ENCODE measurements around the gene SPA17. TPM values are rescaled to one million over a fixed set of nuclear protein-coding genes. Genes with fewer than 3 reads are reported as not detected.

The SPA17 gene
- total RNA-seq = 4.9 and 6.3 TPM in 2 replicates

DNA sequence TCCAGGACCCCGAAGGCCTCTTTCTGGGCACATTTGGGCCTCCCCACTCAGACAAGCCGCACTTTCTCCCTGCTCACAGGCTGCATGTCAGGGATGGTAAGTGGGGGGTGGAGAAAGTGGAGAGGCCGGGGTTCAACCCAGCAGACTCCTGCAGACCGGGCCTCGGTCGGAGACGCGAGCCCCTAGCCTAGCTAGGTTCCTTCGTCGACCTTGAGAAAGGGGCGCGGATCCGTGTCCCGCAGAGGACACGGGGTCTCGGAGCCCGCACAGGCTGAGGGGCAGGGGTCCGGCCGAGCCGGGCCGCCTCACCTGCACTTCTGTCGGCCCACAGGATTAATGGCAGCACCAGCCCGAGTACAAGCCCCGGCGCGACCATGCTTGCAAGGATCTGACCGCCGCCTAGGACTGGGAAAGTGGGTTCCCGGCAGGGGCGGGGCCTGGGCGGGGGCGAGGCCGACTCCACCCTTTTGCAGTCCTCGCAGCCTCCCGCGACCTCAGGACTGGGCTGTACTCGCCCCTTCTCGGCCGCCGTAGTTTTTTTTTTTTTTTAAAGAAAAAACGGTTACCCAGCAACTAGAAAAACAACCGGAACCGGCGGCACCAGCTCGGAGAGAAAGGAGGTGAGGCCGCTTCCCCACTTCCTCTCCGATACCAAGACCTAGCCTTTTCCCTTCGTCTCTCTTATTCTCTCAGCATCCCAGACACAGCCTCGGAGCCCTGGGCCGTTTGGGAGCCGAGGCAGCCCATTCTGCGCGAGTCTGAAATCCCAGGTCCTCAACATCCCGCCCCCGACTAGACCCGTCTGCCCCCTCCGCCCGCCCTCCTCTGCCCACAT, at the start of gene SPA17, which contains the start of gene SIAE:
SPA17 (plus strand) TSS at position 572 of the 835 bp plus-strand sequence. CDS start 1,361 bp downstream, outside the sequence.
SIAE (minus strand) TSS at position 407 of the 835 bp plus-strand sequence; CDS start at position 376, 31 bp downstream.

DNA sequence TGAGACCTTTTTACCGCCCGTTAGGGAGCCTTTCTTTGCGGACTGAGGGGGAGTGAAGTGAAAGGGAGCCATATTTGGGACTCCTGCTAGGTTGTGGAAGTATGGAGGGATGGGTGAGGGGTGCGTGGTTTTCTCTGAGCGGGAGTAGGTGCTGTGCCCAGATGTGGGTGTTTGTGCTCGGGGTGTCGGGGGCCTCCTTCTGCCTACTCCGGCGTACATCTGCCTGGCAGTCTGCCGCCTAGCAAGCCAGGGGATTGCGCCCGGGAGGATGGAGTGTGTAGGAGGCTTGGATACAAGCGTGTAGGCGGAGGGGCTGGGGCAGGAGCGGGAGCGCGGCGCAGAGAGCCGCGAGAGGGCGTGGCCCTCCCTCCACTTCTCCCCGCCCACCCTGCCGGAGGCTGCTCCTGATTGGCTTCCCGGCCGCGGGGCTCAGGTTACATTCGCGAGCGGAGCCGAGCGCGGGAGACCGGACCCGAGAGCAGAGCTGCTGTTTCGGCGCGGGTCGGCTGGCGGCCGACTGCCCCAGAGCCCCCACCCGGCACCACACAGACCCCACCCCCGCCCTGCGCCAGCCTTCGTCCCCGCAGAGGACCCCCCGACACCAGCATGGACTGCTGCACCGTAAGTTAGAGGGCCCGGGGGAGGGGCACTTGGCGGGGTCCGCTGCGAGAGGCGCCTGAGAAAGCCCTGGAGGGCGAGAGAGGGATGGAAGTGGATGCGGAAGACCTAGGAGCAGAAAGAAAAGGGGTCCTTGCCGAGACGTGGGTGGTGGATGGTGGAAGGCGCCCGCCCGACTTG, 66.0 kb downstream of the SPA17 start, which contains the start of gene NRGN:
NRGN (plus strand) TSS at position 464 of the 798 bp plus-strand sequence; CDS start at position 607, 143 bp downstream.

Other genes with a start within 250 kb of the SPA17 start
- gene OR8B4, start 249.0 kb upstream of the SPA17 start, total RNA-seq = not detected in 2 replicates
- gene OR8B8, start 228.2 kb upstream of the SPA17 start, total RNA-seq = not detected in 2 replicates
- not detected in 2 replicates for gene OR8B12, start 130.2 kb upstream of the SPA17 start, total RNA-seq
- gene OR8A1, start 103.9 kb upstream of the SPA17 start, total RNA-seq = not detected in 2 replicates
- gene PANX3, start 62.5 kb upstream of the SPA17 start, total RNA-seq = not detected in 2 replicates
- 20.9 and 23.0 TPM in 2 replicates for gene TBRG1, start 51.0 kb upstream of the SPA17 start, total RNA-seq
- gene SIAE, start 165 bp upstream of the SPA17 start, total RNA-seq = 19.5 and 23.2 TPM in 2 replicates
- gene NRGN, start 66.0 kb downstream of the SPA17 start, total RNA-seq = 0.16 and 0.36 TPM in 2 replicates
- not detected in 2 replicates for gene VSIG2, start 78.4 kb downstream of the SPA17 start, total RNA-seq
- 2.2 and 15.2 TPM in 2 replicates for gene ESAM, start 88.4 kb downstream of the SPA17 start, total RNA-seq
- 5.8 and 19.1 TPM in 2 replicates for gene MSANTD2, start 126.5 kb downstream of the SPA17 start, total RNA-seq
- gene ROBO3, start 191.5 kb downstream of the SPA17 start, total RNA-seq = 16.0 and 36.5 TPM in 2 replicates
- 25.6 and 32.9 TPM in 2 replicates for gene ROBO4, start 224.0 kb downstream of the SPA17 start, total RNA-seq
- not detected in 2 replicates for gene HEPN1, start 245.3 kb downstream of the SPA17 start, total RNA-seq

All from cardiac atrium fibroblast (primary cell).